Endothelial cell of umbilical vein (primary cell): ENCODE measurements around the gene TBC1D7. TPM values are rescaled to one million over a fixed set of nuclear protein-coding genes. Genes with fewer than 3 reads are reported as not detected.

Experiments used
- BruUV-seq: library from RNA; stranded (reverse); fragments of 400-500 nt; replicated peaks from 2 replicates; lab custom pipeline; 2021; lab: Mats Ljungman, UMichigan
- CTCF ChIA-PET: fragments of 300-600, 350-600 bp; sonication (Branson Sonifier 250); formaldehyde crosslinking; loops from one replicate; lab custom pipeline; 2021; ENCODE audit warnings: antibody characterized with exemption, inconsistent platforms; lab: Charles Lee
- POLR2A ChIA-PET: fragments of 300-600, 350-600 bp; sonication (Branson Sonifier 250); formaldehyde crosslinking; loops from one replicate; lab custom pipeline; 2021; ENCODE audit warnings: antibody characterized with exemption, inconsistent platforms; lab: Charles Lee
- DNase-seq: peaks from one replicate; pipeline ENCODE4 v3.0.0-alpha.2; 2011; ENCODE audit warnings: low read depth, low spot score
- FAIRE-seq: peaks from 2 replicates; lab custom pipeline; 2011; peaks lifted over from hg19 to GRCh38; lab: Jason Lieb, UNC
- H2AFZ ChIP-seq: 2 replicates; pipeline ENCODE4 v1.6.0; 2012; ENCODE audit warnings: low read depth, low read length, control low read depth, inconsistent platforms
- H3K27ac ChIP-seq: 2 replicates; pipeline ENCODE4 v1.5.1; 2011; ENCODE audit warnings: low read depth, mild to moderate bottlenecking, control low read depth, low read length, moderate library complexity; ENCODE audit not compliant: insufficient read depth
- H3K27me3 ChIP-seq, 2 experiments: 2 replicates each; pipeline versions ENCODE4 v1.6.0 to v1.6.1; 2011; ENCODE audit warnings: low read length in 2 of 2, mixed read lengths in 1 of 2; ENCODE audit not compliant: control insufficient read depth in 2 of 2, insufficient read depth in 2 of 2
- H3K36me3 ChIP-seq, 2 experiments: 2 replicates in 1 of 2; 3 replicates in 1 of 2; pipeline ENCODE4 v1.5.1; 2011; ENCODE audit warnings: low read length in 2 of 2, mild to moderate bottlenecking in 1 of 2, moderate library complexity in 1 of 2; ENCODE audit not compliant: control insufficient read depth in 2 of 2, insufficient read depth in 2 of 2; ENCODE audit errors: extremely low read depth in 1 of 2
- H3K4me1 ChIP-seq: 3 replicates; pipeline ENCODE4 v1.5.1; 2011; ENCODE audit warnings: mild to moderate bottlenecking, low read length; ENCODE audit not compliant: control insufficient read depth, insufficient read depth; ENCODE audit errors: extremely low read depth
- H3K4me2 ChIP-seq: 2 replicates; pipeline ENCODE4 v1.6.1; 2011; ENCODE audit warnings: low read length, control low read depth, mixed read lengths; ENCODE audit not compliant: insufficient read depth
- H3K4me3 ChIP-seq, 3 experiments: fragments of 200-600 bp in 1 of 3; sonication (generic), shearing (Covaris generic) in 1 of 3; replicated peaks in 1 of 3; 2 replicates each; pipeline ENCODE4 v1.5.1; 2011 to 2016; ENCODE audit warnings: control low read depth in 3 of 3, low read length in 3 of 3, mild to moderate bottlenecking in 2 of 3, inconsistent platforms in 1 of 3, low read depth in 1 of 3, moderate library complexity in 1 of 3; ENCODE audit not compliant: insufficient read depth in 1 of 3
- H3K79me2 ChIP-seq: 2 replicates; pipeline ENCODE4 v1.6.0; 2012; ENCODE audit warnings: low read length, inconsistent platforms; ENCODE audit not compliant: control insufficient read depth, insufficient read depth
- H3K9ac ChIP-seq: replicated peaks from 2 replicates; pipeline ENCODE3; 2011; ENCODE audit warnings: low read length, control low read depth; ENCODE audit not compliant: insufficient read depth; ENCODE audit errors: extremely low read depth
- H3K9me1 ChIP-seq: replicated peaks from 3 replicates; pipeline ENCODE4 v1.6.0; 2011; ENCODE audit warnings: mild to moderate bottlenecking, low read length; ENCODE audit not compliant: control insufficient read depth, insufficient read depth; ENCODE audit errors: extremely low read depth
- H3K9me3 ChIP-seq: replicated peaks from 2 replicates; pipeline ENCODE4 v1.5.1; 2012; ENCODE audit warnings: low read length, inconsistent platforms; ENCODE audit not compliant: control insufficient read depth, insufficient read depth
- H4K20me1 ChIP-seq: replicated peaks from 2 replicates; pipeline ENCODE3; 2011; ENCODE audit warnings: mild to moderate bottlenecking, low read length; ENCODE audit not compliant: control insufficient read depth, insufficient read depth; ENCODE audit errors: extremely low read depth
- EZH2 ChIP-seq: IDR thresholded peaks from 2 replicates; pipeline ENCODE4 v1.6.1; 2012; ENCODE audit warnings: borderline replicate concordance, low read depth, mild to moderate bottlenecking, moderate library complexity, low read length, inconsistent platforms; ENCODE audit not compliant: severe bottlenecking
- FOS ChIP-seq: IDR thresholded peaks from 2 replicates; pipeline ENCODE4 v1.6.1; 2011; ENCODE audit warnings: mild to moderate bottlenecking, low read length, moderate library complexity, borderline replicate concordance; ENCODE audit not compliant: insufficient read depth
- GATA2 ChIP-seq: IDR thresholded peaks from 2 replicates; pipeline ENCODE4 v1.7.0; 2011; ENCODE audit warnings: low read depth, mild to moderate bottlenecking, moderate library complexity, mixed read lengths, low read length; ENCODE audit not compliant: insufficient read length, insufficient read depth
- JUN ChIP-seq: IDR thresholded peaks from 2 replicates; pipeline ENCODE4 v1.6.1; 2011; ENCODE audit warnings: borderline replicate concordance, low read depth; ENCODE audit not compliant: insufficient read length, insufficient read depth
- MYC ChIP-seq: IDR thresholded peaks from one replicate; pipeline ENCODE4 v1.6.1; 2011; ENCODE audit warnings: mild to moderate bottlenecking, low read depth, low read length
- POLR2A ChIP-seq: IDR thresholded peaks from 2 replicates; pipeline ENCODE4 v1.6.1; 2012; ENCODE audit warnings: low read depth, mild to moderate bottlenecking, control low read depth, low read length
- POLR2AphosphoS5 ChIP-seq: IDR thresholded peaks from 2 replicates; pipeline ENCODE4 v1.6.1; 2012; ENCODE audit warnings: low read depth, mild to moderate bottlenecking, control low read depth, low read length, moderate library complexity; ENCODE audit not compliant: insufficient read depth
- dilution Hi-C: fragments of 300-500 bp; cut with MboI; formaldehyde crosslinking; loops from one replicate; pipeline ENCODE4 v1.15.0; 2019; ENCODE audit warnings: low sequenced_read_pairs; ENCODE audit not compliant: extremely low pct_ligation_motif_present
- intact Hi-C: fragments of 100-400 bp; cut with micrococcal nuclease; formaldehyde crosslinking; loops from one replicate; pipeline ENCODE4 v1.10.0; 2022
- polyA plus RNA-seq, 4 experiments: library from polyadenylated mRNA; depleted of rRNA in 3 of 4; stranded (reverse) in 3 of 4; unstranded in 1 of 4; fragments of >200 nt; gene quantifications; 2 replicates each; pipeline versions ENCODE4 v1.2.1 to v1.2.3, GENCODE V29; 2011 to 2012; ENCODE audit warnings: missing spikeins in 1 of 4
- total RNA-seq: library from RNA; stranded (reverse); gene quantifications from 2 replicates; pipeline ENCODE4 v1.2.3, GENCODE V29; 2021
- TF ChIP-seq, protein P1 (sequence below): IDR thresholded peaks from 2 replicates; pipeline ENCODE4 v1.6.1; 2011; ENCODE audit not compliant: insufficient read depth, insufficient read length
- TF ChIP-seq, protein P2 (sequence below), 2 donors: IDR thresholded peaks; 1 replicate in 1 of 2; 2 replicates in 1 of 2; pipeline ENCODE4 v1.5.1; 2011; ENCODE audit warnings: low read length in 2 of 2, mild to moderate bottlenecking in 2 of 2, moderate library complexity in 2 of 2, control low read depth in 1 of 2, inconsistent platforms in 1 of 2, low read depth in 1 of 2; ENCODE audit not compliant: insufficient read depth in 1 of 2; ENCODE audit errors: extremely low read depth in 1 of 2

Gene TBC1D7
- total and polyA plus RNA-seq, 2 donors (not counting 3 experiments of a cell fraction or from before 2014, with no cell fraction given), result 26.6 to 28.1 TPM

DNA sequence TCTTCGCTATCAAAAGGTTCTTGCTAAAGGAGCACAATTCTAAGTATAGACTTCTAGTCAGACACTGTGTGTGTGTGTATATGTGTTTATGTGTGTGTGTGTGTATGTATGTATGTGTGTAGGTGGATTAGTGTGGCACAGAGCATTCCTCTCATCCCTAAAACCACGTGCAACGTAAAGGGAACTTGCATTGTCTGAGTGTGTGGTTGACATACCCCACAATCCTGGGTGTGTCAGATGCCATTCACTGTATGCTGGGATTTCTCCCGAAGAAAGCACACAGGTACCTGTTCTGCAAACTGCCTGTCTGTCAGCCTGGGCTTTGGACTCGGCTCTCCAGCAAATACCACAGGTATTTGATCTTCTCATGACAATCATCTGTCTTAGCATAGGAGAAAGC is 42.3 kb upstream of the TBC1D7 start:
- H3K9ac ChIP-seq, result no peak overlapping the region
- no TSS peak for BruUV-seq
- ChIA-PET POLR2A (no interaction called here), CTCF (no interaction called here)
- TF ChIP-seq, protein P1, sequence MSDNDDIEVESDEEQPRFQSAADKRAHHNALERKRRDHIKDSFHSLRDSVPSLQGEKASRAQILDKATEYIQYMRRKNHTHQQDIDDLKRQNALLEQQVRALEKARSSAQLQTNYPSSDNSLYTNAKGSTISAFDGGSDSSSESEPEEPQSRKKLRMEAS, result no peak
- TF ChIP-seq, protein P2, sequence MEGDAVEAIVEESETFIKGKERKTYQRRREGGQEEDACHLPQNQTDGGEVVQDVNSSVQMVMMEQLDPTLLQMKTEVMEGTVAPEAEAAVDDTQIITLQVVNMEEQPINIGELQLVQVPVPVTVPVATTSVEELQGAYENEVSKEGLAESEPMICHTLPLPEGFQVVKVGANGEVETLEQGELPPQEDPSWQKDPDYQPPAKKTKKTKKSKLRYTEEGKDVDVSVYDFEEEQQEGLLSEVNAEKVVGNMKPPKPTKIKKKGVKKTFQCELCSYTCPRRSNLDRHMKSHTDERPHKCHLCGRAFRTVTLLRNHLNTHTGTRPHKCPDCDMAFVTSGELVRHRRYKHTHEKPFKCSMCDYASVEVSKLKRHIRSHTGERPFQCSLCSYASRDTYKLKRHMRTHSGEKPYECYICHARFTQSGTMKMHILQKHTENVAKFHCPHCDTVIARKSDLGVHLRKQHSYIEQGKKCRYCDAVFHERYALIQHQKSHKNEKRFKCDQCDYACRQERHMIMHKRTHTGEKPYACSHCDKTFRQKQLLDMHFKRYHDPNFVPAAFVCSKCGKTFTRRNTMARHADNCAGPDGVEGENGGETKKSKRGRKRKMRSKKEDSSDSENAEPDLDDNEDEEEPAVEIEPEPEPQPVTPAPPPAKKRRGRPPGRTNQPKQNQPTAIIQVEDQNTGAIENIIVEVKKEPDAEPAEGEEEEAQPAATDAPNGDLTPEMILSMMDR (IDR thresholded peaks at IDR 0.05; ENCODE audit: extremely low read depth in 1 of 2, insufficient read depth in 1 of 2, low read depth in 1 of 2, low read length in 2 of 2), result no peak
- no peak for TF ChIP-seq MYC
- no peak for TF ChIP-seq POLR2AphosphoS5
- no peak for TF ChIP-seq POLR2A
- no peak for TF ChIP-seq FOS
- TF ChIP-seq JUN, result no peak
- no peak for TF ChIP-seq EZH2
- TF ChIP-seq GATA2, result no peak
- H3K4me2 ChIP-seq, result no peak overlapping the region
- DNase-seq (no peak), FAIRE-seq (no peak)
- no peaks in the 10 kb centered on the region for H3K79me2 ChIP-seq
- dilution Hi-C loops (no loop called here), intact Hi-C loops (no loop called here)
- H3K9me3 ChIP-seq, result no peaks in the 10 kb centered on the region
- H3K4me1 ChIP-seq, result peaks cover 23% of the 10 kb centered on the region
- H3K4me3 ChIP-seq, result no peak overlapping the region
- no peak overlapping the region for H2AFZ ChIP-seq
- no peaks in the 10 kb centered on the region for H3K9me1 ChIP-seq
- no peak overlapping the region for H3K27ac ChIP-seq
- no peaks in the 10 kb centered on the region for H3K27me3 ChIP-seq
- no peaks in the 10 kb centered on the region for H4K20me1 ChIP-seq
- H3K36me3 ChIP-seq, result peaks cover 0 to under 1% of the 10 kb centered on the region in 2 experiments
